ENCODE measurements around the gene GNAT2.
"Not testable (repeated sequence)": the region's sequence is repeated elsewhere in the genome, so short reads cannot be mapped to it uniquely, and the experiment has no call there.

The GNAT2 gene

GRCh38 chr1:109619576-109620400, at the start of gene GNAT2, which contains the start of gene AMPD2:
Gene GNAT2, minus strand, starts transcription at chr1:109619616. Its CDS starts 6,746 bp downstream, at chr1:109612870.
Gene AMPD2, plus strand, starts transcription at chr1:109619837. Its CDS starts 1,339 bp downstream, at chr1:109621176.
- peak; percentile 87 for DNase-seq (ENCODE audit: low spot score)

- no peak for DNase-seq (ENCODE audit: low spot score)
These were observed 48.8 kb upstream of the GNAT2 start for GRCh38 chr1:109668123-109668775.

- peak; percentile 95 for DNase-seq (ENCODE audit: low spot score)
These were observed 48.2 kb upstream of the GNAT2 start, which contains the start of gene GSTM2 for GRCh38 chr1:109667452-109668122. Gene GSTM2, plus strand, starts transcription at chr1:109668057. Its CDS starts 59 bp downstream, at chr1:109668116.

DNA sequence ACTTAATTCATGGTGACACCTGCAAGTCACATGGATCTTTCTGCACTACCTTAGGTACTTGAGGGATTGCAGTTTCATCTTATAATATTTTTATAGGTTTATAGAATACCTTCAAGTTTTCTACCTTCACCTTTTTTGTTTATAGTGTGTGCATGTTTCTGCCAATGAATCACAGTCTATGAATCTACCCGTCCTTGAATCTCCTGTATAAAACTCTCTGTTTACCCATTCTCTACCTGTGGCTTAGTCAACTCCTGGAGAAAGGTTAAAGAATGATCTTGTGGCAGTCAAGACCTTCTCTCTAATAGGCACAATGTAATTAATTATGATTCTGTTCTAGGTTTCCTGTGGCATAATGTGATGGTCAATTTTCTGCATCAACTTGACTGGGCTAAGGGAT, 45.3 kb upstream of the GNAT2 start:
- no peak for DNase-seq (ENCODE audit: low spot score)

- DNase-seq (ENCODE audit: low spot score): no peak
These were observed 42.0 kb upstream of the GNAT2 start for GRCh38 chr1:109661391-109661790.

DNA sequence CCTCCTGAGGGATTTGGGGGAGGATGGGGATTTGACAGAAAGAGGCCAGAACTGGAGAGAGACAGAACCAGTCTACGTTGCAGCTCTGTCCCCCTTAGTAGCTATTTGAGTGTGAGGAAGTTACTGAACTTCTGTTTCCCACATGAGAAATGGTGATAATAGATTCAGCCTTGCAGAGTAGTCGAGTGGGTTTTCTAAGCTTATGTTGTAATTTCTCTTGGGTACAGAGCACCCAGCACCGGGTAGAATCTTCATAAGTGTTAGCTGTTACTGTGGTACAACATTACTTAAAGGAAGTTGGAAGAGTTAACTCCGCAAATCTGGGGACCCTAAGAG, 41.2 kb upstream of the GNAT2 start:
- DNase-seq (ENCODE audit: low spot score): not testable (repeated sequence)

DNA sequence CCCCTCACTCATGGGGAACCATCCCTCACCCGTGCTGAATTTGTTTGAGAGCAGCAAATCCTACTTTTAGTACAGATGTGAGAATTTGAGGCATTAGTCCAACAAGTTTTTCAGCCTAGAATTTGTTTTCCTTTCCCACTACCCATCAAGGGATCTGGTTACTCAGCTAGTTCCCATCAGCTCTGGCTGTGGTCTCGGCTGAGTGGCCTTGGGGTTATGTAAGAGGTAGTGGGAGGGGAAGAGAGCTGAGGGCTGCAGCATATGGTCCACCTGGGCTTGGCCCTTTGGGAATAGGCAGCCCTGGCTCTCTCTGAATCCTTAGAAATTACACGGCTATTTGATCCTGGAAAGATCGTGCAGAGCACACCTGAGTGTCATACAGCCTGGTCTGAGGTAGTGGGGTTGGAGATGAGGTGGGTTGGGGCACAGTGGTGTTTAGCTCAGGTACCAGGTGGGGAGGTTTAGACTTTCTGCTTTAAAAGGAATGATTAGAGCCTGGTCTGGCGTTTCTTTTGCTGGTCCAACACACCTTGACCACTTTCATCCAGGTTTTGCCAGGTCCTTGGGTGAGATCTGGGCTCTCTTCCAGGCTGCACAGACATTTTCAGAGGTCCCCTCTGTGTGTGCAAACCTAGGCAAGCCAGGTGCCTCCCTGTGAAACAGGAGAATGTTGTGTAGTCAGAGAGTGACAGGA, 40.7 kb upstream of the GNAT2 start:
- DNase-seq (ENCODE audit: low spot score): no peak

- no peak for DNase-seq (ENCODE audit: low spot score)
These were observed 39.7 kb upstream of the GNAT2 start for GRCh38 chr1:109659145-109659544.

- no peak for DNase-seq (ENCODE audit: low spot score)
These were observed 39.2 kb upstream of the GNAT2 start for GRCh38 chr1:109658533-109659042.

- DNase-seq (ENCODE audit: low spot score): no peak
These were observed 38.6 kb upstream of the GNAT2 start for GRCh38 chr1:109657970-109658369.

DNA sequence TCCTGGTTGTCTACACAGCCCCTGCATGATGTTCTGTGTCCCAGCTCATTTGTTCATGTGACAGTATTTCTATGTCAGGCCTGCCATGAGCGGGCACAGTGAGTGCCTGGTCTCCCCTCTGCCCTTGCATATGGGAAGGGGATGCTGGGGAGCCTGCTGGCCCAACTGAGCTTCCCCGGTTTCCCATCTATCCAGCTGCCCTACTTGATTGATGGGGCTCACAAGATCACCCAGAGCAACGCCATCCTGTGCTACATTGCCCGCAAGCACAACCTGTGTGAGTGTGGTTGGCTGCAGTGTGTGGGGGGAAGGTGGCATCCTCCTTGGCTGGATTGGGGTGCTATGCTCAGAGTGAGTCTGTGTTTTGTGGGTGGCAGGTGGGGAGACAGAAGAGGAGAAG, 38.0 kb upstream of the GNAT2 start:
- DNase-seq (ENCODE audit: low spot score): no peak

DNA sequence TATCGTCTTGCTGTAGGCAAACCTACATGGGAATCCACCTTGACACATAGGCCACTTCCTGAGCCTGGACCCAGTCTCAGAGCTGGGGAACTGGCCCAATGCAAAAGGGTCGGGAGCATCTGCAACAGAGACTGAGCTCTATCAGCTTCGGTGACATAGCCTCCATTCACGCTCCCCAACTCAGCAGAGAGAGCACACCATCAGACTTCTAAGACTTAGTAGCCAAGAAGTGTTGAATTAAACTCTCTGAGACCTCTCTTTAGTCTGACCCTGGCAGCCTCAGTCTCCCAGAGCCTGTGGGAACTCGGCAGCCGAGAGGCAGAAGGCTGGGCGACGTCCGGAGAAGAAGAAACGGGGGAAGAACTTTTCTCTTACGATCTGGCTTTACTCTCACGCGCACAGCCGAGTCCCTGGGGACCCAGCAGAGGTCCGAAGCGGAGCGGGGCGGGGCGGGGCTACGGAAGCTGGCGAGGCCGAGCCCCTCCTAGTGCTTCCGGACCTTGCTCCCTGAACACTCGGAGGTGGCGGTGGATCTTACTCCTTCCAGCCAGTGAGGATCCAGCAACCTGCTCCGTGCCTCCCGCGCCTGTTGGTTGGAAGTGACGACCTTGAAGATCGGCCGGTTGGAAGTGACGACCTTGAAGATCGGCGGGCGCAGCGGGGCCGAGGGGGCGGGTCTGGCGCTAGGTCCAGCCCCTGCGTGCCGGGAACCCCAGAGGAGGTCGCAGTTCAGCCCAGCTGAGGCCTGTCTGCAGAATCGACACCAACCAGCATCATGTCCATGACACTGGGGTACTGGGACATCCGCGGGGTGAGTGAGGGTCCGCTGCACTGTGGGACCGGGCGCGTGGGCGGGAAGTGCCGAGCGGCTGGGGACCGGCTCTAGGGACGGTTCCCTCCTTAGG, 36.5 kb upstream of the GNAT2 start, which contains the start of gene GSTM4:
GSTM4 (plus strand) TSS at position 485 of the 905 bp plus-strand sequence; CDS start at position 776, 291 bp downstream.
- peak; percentile 86 for DNase-seq (ENCODE audit: low spot score)

DNA sequence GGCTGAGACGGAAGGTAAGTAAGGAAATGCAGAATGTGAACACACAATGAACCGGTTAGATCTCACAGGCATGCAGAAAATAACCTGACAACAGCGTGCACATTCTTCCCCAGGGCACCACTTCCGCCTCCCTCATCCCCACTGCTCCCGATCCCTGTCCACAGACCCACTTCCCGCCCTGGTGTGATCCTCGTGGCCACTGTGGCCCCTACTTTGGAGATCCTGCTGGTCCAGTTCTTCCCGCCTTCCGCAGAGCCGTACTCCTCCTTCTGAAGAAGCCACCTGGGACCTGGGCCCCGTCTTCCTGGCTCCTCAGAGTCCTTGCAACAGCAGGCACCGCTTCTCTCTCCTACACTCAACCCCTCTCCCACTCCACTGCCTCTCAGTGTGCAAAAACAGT, 35.1 kb upstream of the GNAT2 start:
- no peak for DNase-seq (ENCODE audit: low spot score)

DNA sequence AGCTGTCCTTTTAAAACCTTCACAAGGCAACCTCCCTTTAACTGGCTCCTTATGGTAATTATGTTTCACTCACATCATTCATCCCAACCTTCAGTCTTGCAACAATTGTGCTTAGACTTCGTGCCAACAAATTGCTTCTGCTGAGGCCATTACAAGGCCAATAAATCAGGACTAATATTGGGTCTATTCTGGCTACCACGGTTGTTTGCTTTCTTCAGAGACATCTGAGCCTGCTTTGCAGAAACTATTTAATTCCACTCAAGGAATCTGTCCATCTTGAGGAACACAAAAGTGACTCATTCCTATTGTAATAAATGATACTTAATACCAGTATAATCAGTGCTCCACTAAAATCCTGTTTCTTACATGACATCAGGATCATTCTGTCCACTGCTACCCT, 33.9 kb upstream of the GNAT2 start:
- DNase-seq (ENCODE audit: low spot score): no peak

DNA sequence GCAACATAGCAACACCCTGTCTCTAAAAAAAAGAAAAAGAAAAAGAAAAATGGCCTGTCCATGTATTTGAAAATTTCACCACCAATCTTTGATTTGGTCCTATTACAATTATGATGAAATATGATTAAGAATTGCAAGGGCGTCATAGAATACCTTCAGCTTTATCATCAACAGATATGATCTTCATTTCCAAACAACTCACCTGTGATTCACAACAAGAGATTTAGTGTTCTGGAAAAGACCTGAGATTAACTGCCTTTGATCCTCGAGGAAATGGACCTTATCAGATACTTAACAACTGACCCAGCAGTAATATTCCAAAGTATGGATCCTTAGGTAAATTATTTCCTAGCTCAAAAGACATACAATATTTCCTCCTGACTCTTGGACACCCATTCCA, 33.0 kb upstream of the GNAT2 start:
- no peak for DNase-seq (ENCODE audit: low spot score)

- no peak for DNase-seq (ENCODE audit: low spot score)
These were observed 31.2 kb upstream of the GNAT2 start for GRCh38 chr1:109650609-109651008.

DNA sequence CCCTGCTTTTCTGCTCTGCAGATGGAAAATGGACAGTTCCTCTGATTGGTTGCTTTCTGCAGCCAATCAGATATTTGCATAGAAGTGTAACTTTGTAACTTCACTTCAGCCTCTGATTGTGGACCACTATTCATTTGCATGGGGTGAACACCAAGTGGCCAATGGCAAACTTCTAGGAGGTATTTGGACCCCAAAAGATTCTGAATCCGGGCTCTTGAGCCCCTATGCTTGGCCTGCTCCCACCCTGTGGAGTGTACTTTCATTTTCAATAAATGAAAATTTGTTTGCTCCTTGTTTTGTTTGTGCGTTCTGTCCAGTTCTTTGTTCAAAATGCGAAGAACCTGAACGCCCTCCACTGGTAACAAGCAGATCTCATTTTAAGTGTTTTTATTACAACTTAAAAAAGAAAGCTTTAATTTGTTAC, 30.1 kb upstream of the GNAT2 start:
- DNase-seq (ENCODE audit: low spot score): no peak

DNA sequence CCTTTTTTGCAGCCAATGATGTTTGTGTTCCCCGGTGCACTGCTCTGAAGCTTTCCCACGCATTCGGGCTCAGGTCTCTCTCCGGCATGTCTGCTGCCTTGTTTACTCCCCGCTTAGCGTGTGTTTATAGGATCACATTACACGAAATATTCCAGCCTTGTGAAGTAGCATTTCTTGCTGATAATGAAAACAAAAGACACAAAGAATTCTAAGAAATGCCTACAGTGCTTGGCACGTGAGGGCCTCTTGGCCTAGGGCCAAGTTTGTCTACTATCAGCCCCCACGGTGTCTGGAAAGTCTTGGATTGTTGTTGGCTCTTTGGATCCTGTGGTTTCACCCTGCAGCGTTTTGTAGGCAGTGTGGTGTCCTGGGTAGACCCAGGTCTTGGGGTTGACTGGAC, 25.3 kb upstream of the GNAT2 start:
- DNase-seq (ENCODE audit: low spot score): peak; percentile 45

DNA sequence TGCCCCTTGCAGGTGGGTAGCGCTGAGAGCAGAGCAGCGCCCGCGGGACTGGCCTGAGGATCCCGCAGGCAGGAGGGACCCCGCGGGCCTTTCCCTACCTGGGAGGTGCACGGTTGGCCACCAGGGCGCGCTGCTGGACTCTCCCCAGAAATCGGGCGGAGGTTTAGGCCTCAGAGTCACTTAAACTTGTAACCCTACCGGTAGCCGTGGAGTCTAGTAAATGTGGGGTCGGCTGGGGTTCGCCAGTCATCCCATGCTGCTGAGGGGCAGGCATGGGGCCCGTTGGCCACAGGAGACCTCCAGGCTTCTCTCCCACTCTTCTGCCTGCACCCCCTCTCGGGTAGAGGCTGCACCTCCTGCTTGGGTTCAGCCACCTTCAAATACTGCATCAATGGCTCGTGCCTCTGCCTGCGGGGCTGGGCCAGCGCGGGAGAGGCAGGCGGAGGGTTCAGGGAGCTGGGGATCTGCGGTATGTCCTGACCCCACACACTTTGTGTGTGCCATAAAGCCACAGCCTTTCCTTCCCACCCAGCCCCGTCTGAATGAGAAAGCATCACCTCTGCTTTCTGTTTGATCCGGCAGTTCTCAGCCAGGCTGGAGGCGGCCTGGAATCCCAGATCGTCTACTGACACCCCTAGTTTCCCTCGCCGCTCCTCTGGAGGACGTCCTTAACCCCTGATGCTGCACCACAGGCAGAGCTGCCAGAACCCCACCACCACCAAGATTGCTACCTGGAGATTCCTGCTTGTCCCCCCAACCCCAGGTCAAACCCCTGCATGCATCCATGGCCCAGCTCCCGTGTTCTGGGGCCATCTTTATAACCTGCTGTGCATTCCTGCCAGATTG, 24.2 kb upstream of the GNAT2 start:
- peak; percentile 92 for DNase-seq (ENCODE audit: low spot score)

GRCh38 chr1:109642626-109643025, 23.2 kb upstream of the GNAT2 start:
- no peak for DNase-seq (ENCODE audit: low spot score)

All from ecto neural progenitor cell (in vitro differentiated cells).